MCF 10A (cell line): Measurements from ENCODE around the gene PPIL1. TPM values are rescaled to one million over a fixed set of nuclear protein-coding genes. Genes with fewer than 3 reads are reported as not detected.

Source experiments
- BruUV-seq: library from RNA; stranded (reverse); fragments of 400-500 nt; replicated peaks from 2 replicates; lab custom pipeline; 2021; lab: Mats Ljungman, UMichigan
- CTCF ChIA-PET: fragments of 300-600 bp; sonication (Branson Sonifier 250); formaldehyde crosslinking; extraction: SDS; loops from one replicate; lab custom pipeline; 2021; ENCODE audit warnings: antibody characterized with exemption, inconsistent platforms; lab: Yijun Ruan, JAX
- POLR2A ChIA-PET: fragments of 300-600, 350-650 bp; sonication (Branson Sonifier 250); formaldehyde crosslinking; extraction: SDS; loops from one replicate; lab custom pipeline; 2020; ENCODE audit warnings: antibody characterized with exemption, inconsistent platforms; lab: Yijun Ruan, JAX
- DNase-seq: peaks from one replicate; pipeline ENCODE4 v3.0.0-alpha.2; 2018; ENCODE audit not compliant: unreplicated experiment
- H3K27ac Mint-ChIP-seq: one replicate; pipeline ENCODE4 v1.8.0; 2022; ENCODE audit warnings: mild to moderate bottlenecking, low read depth, mixed read lengths; ENCODE audit not compliant: unreplicated experiment
- H3K27me3 Mint-ChIP-seq: one replicate; pipeline ENCODE4 v1.8.0; 2022; ENCODE audit warnings: mixed read lengths; ENCODE audit not compliant: insufficient read depth, unreplicated experiment
- H3K36me3 Mint-ChIP-seq: one replicate; pipeline ENCODE4 v1.8.0; 2022; ENCODE audit warnings: mild to moderate bottlenecking, moderate library complexity, mixed read lengths; ENCODE audit not compliant: insufficient read depth, unreplicated experiment
- H3K4me1 Mint-ChIP-seq: one replicate; pipeline ENCODE4 v1.8.0; 2022; ENCODE audit warnings: mixed read lengths; ENCODE audit not compliant: insufficient read depth, unreplicated experiment
- H3K4me3 Mint-ChIP-seq: one replicate; pipeline ENCODE4 v1.8.0; 2022; ENCODE audit warnings: mild to moderate bottlenecking, moderate library complexity, mixed read lengths; ENCODE audit not compliant: unreplicated experiment
- H3K9me3 Mint-ChIP-seq: one replicate; pipeline ENCODE4 v1.8.0; 2022; ENCODE audit warnings: mixed read lengths; ENCODE audit not compliant: unreplicated experiment
- intact Hi-C: fragments of 100-400 bp; cut with micrococcal nuclease; formaldehyde crosslinking; loops from 2 replicates; pipeline ENCODE4 v1.14.1; 2022
- total RNA-seq: library from RNA; stranded (reverse); gene quantifications from 2 replicates; pipeline ENCODE4 v1.2.3, GENCODE V29; 2022
- TF ChIP-seq, protein P1 (sequence below): fragments of 200-600 bp; IDR thresholded peaks from one replicate; pipeline ENCODE4 v1.8.0; 2022; ENCODE audit warnings: antibody characterized with exemption, mild to moderate bottlenecking; ENCODE audit not compliant: unreplicated experiment

PPIL1 gene
- total RNA-seq, 1 experiment from 2014 or later, result 54.9 TPM

DNA sequence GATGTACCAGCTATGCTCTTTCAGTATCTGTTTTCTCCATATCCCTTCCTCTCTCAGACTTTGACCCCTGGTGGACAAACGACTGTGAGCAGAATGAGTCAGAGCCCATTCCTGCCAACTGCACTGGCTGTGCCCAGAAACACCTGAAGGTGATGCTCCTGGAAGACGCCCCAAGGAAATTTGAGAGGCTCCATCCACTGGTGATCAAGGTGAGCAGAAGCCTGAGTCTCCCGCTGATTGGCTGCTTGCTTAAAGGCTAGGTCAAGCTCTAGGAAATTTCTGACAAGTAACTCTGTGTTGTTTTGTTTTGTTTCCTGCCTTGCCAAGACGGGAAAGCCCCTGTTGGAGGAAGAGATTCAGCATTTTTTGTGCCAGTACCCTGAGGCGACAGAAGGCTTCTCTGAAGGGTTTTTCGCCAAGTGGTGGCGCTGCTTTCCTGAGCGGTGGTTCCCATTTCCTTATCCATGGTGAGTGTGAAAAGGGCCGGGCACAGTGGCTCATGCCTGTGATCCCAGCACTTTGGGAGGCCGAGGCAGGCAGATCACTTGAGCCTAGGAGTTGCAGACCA is 39.7 kb upstream of the PPIL1 start:
- intact Hi-C loops, result no loop called here
- POLR2A ChIA-PET, result interaction anchor here (0.6 to 1.6 kb wide), 8 partner anchors 9 to 110 kb away, joined by 3 to 6 read pairs (median 3); partner anchors contain the start of gene C6orf89
- Mint-ChIP-seq H3K9me3 (no peaks in the 10 kb centered on the region), H3K27me3 (no peaks in the 10 kb centered on the region), H3K4me3 (no peak overlapping the region), H3K4me1 (peaks cover 27% of the 10 kb centered on the region), H3K36me3 (peaks cover 75% of the 10 kb centered on the region), H3K27ac (no peak overlapping the region)
- CTCF ChIA-PET, result interaction anchor here (0.6 to 2.0 kb wide), 12 partner anchors 10 to 149 kb away, joined by 3 to 7 read pairs (median 4); no protein-coding TSS in a partner anchor
- TF ChIP-seq, protein P1, sequence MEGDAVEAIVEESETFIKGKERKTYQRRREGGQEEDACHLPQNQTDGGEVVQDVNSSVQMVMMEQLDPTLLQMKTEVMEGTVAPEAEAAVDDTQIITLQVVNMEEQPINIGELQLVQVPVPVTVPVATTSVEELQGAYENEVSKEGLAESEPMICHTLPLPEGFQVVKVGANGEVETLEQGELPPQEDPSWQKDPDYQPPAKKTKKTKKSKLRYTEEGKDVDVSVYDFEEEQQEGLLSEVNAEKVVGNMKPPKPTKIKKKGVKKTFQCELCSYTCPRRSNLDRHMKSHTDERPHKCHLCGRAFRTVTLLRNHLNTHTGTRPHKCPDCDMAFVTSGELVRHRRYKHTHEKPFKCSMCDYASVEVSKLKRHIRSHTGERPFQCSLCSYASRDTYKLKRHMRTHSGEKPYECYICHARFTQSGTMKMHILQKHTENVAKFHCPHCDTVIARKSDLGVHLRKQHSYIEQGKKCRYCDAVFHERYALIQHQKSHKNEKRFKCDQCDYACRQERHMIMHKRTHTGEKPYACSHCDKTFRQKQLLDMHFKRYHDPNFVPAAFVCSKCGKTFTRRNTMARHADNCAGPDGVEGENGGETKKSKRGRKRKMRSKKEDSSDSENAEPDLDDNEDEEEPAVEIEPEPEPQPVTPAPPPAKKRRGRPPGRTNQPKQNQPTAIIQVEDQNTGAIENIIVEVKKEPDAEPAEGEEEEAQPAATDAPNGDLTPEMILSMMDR, result peak; percentile 29
- BruUV-seq, result no TSS peak
- peak; percentile 97 for DNase-seq

DNA sequence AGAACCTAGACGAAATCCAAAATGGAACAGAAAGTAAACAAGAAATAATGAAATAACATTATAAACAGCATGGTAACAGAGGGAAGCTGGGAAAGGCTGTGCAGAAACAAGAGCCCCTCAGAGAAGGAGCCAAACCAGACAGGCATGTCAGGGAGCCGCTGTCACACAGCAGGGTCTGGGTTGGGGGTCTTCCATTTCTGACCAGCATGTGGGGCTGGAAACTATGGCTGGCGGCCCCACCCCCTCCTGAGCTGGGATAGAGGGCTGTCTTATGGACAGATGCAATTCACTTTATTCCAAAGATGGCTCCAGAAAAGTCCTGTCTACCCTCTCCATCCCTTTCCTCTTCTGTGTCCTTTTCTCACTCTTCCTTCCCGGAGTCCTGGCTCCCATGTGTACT is 38.5 kb upstream of the PPIL1 start:
- H3K4me1 Mint-ChIP-seq, result peaks cover 27% of the 10 kb centered on the region
- H3K36me3 Mint-ChIP-seq, result peaks cover 79% of the 10 kb centered on the region
- POLR2A ChIA-PET, result interaction anchor here (0.6 to 2.2 kb wide), 4 partner anchors 20 to 158 kb away, joined by 3 to 7 read pairs (median 4); partner anchors contain the start of gene MTCH1
- BruUV-seq, result no TSS peak
- H3K4me3 Mint-ChIP-seq, result no peak overlapping the region
- TF ChIP-seq, protein P1, result no peak
- no peak for DNase-seq
- no peak overlapping the region for H3K27ac Mint-ChIP-seq
- intact Hi-C loops, result no loop called here
- no peaks in the 10 kb centered on the region for H3K27me3 Mint-ChIP-seq
- CTCF ChIA-PET, result interaction anchor here (0.7 to 1.5 kb wide), 7 partner anchors 9 to 105 kb away, joined by 3 to 9 read pairs (median 4); partner anchors contain the start of gene C6orf89
- H3K9me3 Mint-ChIP-seq, result no peaks in the 10 kb centered on the region

- no peaks in the 10 kb centered on the region for H3K27me3 Mint-ChIP-seq
- no peak overlapping the region for H3K4me3 Mint-ChIP-seq
- DNase-seq, result peak; percentile 76
- no peak overlapping the region for H3K27ac Mint-ChIP-seq
- peaks cover 79% of the 10 kb centered on the region for H3K36me3 Mint-ChIP-seq
- intact Hi-C loops, result loop anchor here (1.0 kb wide), 2 partner anchors 106 to 146 kb away; no protein-coding TSS in a partner anchor
- no TSS peak for BruUV-seq
- POLR2A ChIA-PET, result interaction anchor here (0.6 to 2.2 kb wide), 5 partner anchors 20 to 74 kb away, joined by 3 to 7 read pairs (median 3); partner anchors contain the start of genes C6orf89 and MTCH1
- H3K4me1 Mint-ChIP-seq, result peaks cover 27% of the 10 kb centered on the region
- TF ChIP-seq, protein P1, result no peak
- H3K9me3 Mint-ChIP-seq, result no peaks in the 10 kb centered on the region
- CTCF ChIA-PET, result interaction anchor here (0.6 to 1.1 kb wide), 3 partner anchors 17 to 105 kb away, joined by 3 to 9 read pairs (median 3); no protein-coding TSS in a partner anchor
Measured at GRCh38 chr6:36912586-36912985, 38.0 kb upstream of the PPIL1 start.

DNA sequence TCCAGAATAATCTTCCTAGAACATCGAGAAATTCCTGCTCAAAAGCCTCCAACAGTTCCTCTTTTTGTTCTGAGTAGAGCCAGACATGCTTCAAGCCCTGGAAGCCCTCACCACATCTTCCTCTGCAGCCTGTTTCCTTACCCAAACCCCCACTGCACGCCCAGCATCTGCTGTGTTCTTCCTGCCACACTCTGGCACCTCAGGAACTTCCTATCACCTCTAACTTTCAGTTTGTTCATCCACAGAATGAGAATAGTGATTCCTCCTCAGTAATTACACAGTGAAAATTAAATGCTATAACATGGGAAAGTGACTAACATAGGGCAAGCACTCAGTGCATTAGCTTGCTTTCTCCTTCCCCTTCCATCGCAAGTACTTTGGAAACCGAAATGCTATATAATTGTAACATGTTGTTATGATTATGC is 37.4 kb upstream of the PPIL1 start:
- intact Hi-C loops, result loop anchor here (1.0 kb wide), 2 partner anchors 106 to 146 kb away; no protein-coding TSS in a partner anchor
- ChIA-PET POLR2A (interaction anchor here (0.7 to 2.2 kb wide), 4 partner anchors 20 to 75 kb away, joined by 3 to 7 read pairs (median 4); partner anchors contain the start of genes C6orf89 and MTCH1), CTCF (interaction anchor here (0.6 to 1.1 kb wide), 4 partner anchors 17 to 106 kb away, joined by 3 to 9 read pairs (median 3); partner anchors contain the start of gene PPIL1)
- Mint-ChIP-seq H3K27me3 (no peaks in the 10 kb centered on the region), H3K4me3 (no peak overlapping the region), H3K9me3 (no peaks in the 10 kb centered on the region), H3K4me1 (peaks cover 27% of the 10 kb centered on the region), H3K27ac (no peak overlapping the region), H3K36me3 (peaks cover 79% of the 10 kb centered on the region)
- DNase-seq, result no peak
- BruUV-seq, result no TSS peak
- TF ChIP-seq, protein P1, result no peak
